ENCODE data around the gene OTOS.

The OTOS gene

GRCh38 chr2:240145461-240145860, 5.0 kb upstream of the OTOS start:
- no peak overlapping the region for H3K4me3 ChIP-seq (ENCODE audit: low read depth, low read length)
- TF ChIP-seq CTCF (IDR thresholded peaks at IDR 0.05; ENCODE audit: low read depth, low read length): no peak

- H3K4me3 ChIP-seq (ENCODE audit: low read depth, low read length): no peak overlapping the region
- TF ChIP-seq CTCF (IDR thresholded peaks at IDR 0.05; ENCODE audit: low read depth, low read length): no peak
These were observed 4.3 kb upstream of the OTOS start for GRCh38 chr2:240144649-240145261.

GRCh38 chr2:240143801-240144648, 3.6 kb upstream of the OTOS start:
- H3K4me3 ChIP-seq (ENCODE audit: low read depth, low read length): no peak overlapping the region
- peak; percentile 89 for TF ChIP-seq CTCF (IDR thresholded peaks at IDR 0.05; ENCODE audit: low read depth, low read length)

- H3K4me3 ChIP-seq (ENCODE audit: low read depth, low read length): no peak overlapping the region
- TF ChIP-seq CTCF (IDR thresholded peaks at IDR 0.05; ENCODE audit: low read depth, low read length): no peak
These were observed 2.8 kb upstream of the OTOS start for GRCh38 chr2:240143276-240143675.

- H3K4me3 ChIP-seq (ENCODE audit: low read depth, low read length): no peak overlapping the region
- TF ChIP-seq CTCF (IDR thresholded peaks at IDR 0.05; ENCODE audit: low read depth, low read length): no peak
These were observed 2.4 kb upstream of the OTOS start for GRCh38 chr2:240142859-240143258.

- no peak for TF ChIP-seq CTCF (IDR thresholded peaks at IDR 0.05; ENCODE audit: low read depth, low read length)
These were observed 1.9 kb upstream of the OTOS start for GRCh38 chr2:240142256-240142775.

GRCh38 chr2:240141736-240142135, 1.3 kb upstream of the OTOS start:
- H3K4me3 ChIP-seq (ENCODE audit: low read depth, low read length): no peak overlapping the region
- TF ChIP-seq CTCF (IDR thresholded peaks at IDR 0.05; ENCODE audit: low read depth, low read length): no peak

More at GRCh38 chr2:240142256-240142775, 1.9 kb upstream of the OTOS start:
- no peak overlapping the region for H3K4me3 ChIP-seq (ENCODE audit: low read depth, low read length)

All from WI38 (cell line).